Measurements from ENCODE around the gene USP37.

USP37 gene

GRCh38 chr2:218474527-218474926 is 93.6 kb downstream of the USP37 start:
- DNase-seq: no peak

GRCh38 chr2:218472988-218473387 is 95.2 kb downstream of the USP37 start:
- DNase-seq: no peak

GRCh38 chr2:218471982-218472381 is 96.2 kb downstream of the USP37 start:
- no peak for DNase-seq

GRCh38 chr2:218471036-218471435 is 97.1 kb downstream of the USP37 start:
- DNase-seq: no peak

- DNase-seq: no peak
Observed at GRCh38 chr2:218470448-218470847, 97.7 kb downstream of the USP37 start.

- peak; percentile 7 for DNase-seq
Observed at GRCh38 chr2:218465987-218466633, 102.0 kb downstream of the USP37 start.

GRCh38 chr2:218458598-218458997 is 109.6 kb downstream of the USP37 start:
- no peak for DNase-seq

GRCh38 chr2:218456849-218457248 is 111.3 kb downstream of the USP37 start:
- no peak for DNase-seq

GRCh38 chr2:218452079-218452478 is 116.1 kb downstream of the USP37 start:
- DNase-seq: no peak

GRCh38 chr2:218448934-218449333 is 119.2 kb downstream of the USP37 start:
- DNase-seq: peak; percentile 68

GRCh38 chr2:218447072-218447471 is 121.1 kb downstream of the USP37 start:
- no peak for DNase-seq

GRCh38 chr2:218446547-218446946 is 121.6 kb downstream of the USP37 start:
- DNase-seq: no peak

- no peak for DNase-seq
Observed at GRCh38 chr2:218445602-218446001, 122.5 kb downstream of the USP37 start.

GRCh38 chr2:218444692-218445357 is 123.3 kb downstream of the USP37 start:
- DNase-seq: no peak

- no peak for DNase-seq
Observed at GRCh38 chr2:218438596-218438995, 129.6 kb downstream of the USP37 start.

GRCh38 chr2:218437969-218438368 is 130.2 kb downstream of the USP37 start:
- no peak for DNase-seq

GRCh38 chr2:218436992-218437391 is 131.2 kb downstream of the USP37 start:
- DNase-seq: no peak

GRCh38 chr2:218435003-218435982 is 132.9 kb downstream of the USP37 start:
- DNase-seq: no peak

GRCh38 chr2:218434456-218434855 is 133.7 kb downstream of the USP37 start:
- no peak for DNase-seq

- no peak for DNase-seq
Observed at GRCh38 chr2:218432676-218433365, 135.3 kb downstream of the USP37 start.

GRCh38 chr2:218431878-218432277 is 136.3 kb downstream of the USP37 start:
- DNase-seq: no peak

- DNase-seq: no peak
Observed at GRCh38 chr2:218430721-218431120, 137.4 kb downstream of the USP37 start.
